Measurements from ENCODE around the gene LRRC46.

GRCh38 chr17:47801176-47801765 is 30.2 kb upstream of the LRRC46 start:
- TF ChIP-seq CTCF (IDR thresholded peaks at IDR 0.05) (no peak), POLR2A (IDR thresholded peaks at IDR 0.05) (no peak)
